ENCODE measurements around the gene INPP1. TPM values are rescaled to one million over a fixed set of nuclear protein-coding genes. Genes with fewer than 3 reads are reported as not detected.

Gene INPP1
- total RNA-seq, 1 experiment from 2014 or later: 9.5 TPM

- no peaks in the 10 kb centered on the region for H3K27me3 ChIP-seq (ENCODE audit: insufficient read depth, low read depth)
- no peaks in the 10 kb centered on the region for H3K9me3 ChIP-seq (ENCODE audit: insufficient read depth, low read depth)
- H3K9me2 ChIP-seq (ENCODE audit: insufficient read depth): no peaks in the 10 kb centered on the region
- BruUV-seq (replicated peaks): no TSS peak
- no peaks in the 10 kb centered on the region for H3K36me3 ChIP-seq (ENCODE audit: low read depth)
- no peaks in the 10 kb centered on the region for H3K4me1 ChIP-seq (replicated peaks; ENCODE audit: insufficient read depth)
- no peak overlapping the region for H2AFZ ChIP-seq
- ChIA-PET POLR2A (ENCODE audit: unreplicated experiment) (no interaction called here), CTCF (no interaction called here)
- no peak overlapping the region for H3K27ac ChIP-seq
- no peak for DNase-seq
- H3K79me2 ChIP-seq (ENCODE audit: low read depth): no peaks in the 10 kb centered on the region
- no peak for TF ChIP-seq EZH2 (IDR thresholded peaks at IDR 0.05; ENCODE audit: low read depth)
- no peak overlapping the region for H3K4me3 ChIP-seq
- no peak overlapping the region for H3K4me2 ChIP-seq
- no peaks in the 10 kb centered on the region for H3F3A ChIP-seq (ENCODE audit: insufficient read depth, low read depth)
- no peaks in the 10 kb centered on the region for H4K20me1 ChIP-seq (ENCODE audit: insufficient read depth)
- intact Hi-C loops (cut with micrococcal nuclease; ENCODE audit: unreplicated experiment): no loop called here
These were observed 8.6 kb downstream of the INPP1 start for GRCh38 chr2:190351955-190352354.

- Histone ChIP-seq H3K4me3 (no peak overlapping the region), H4K20me1 (ENCODE audit: insufficient read depth) (no peaks in the 10 kb centered on the region), H3K27me3 (ENCODE audit: insufficient read depth, low read depth) (no peaks in the 10 kb centered on the region), H3K36me3 (ENCODE audit: low read depth) (no peaks in the 10 kb centered on the region), H3K4me1 (replicated peaks; ENCODE audit: insufficient read depth) (no peaks in the 10 kb centered on the region), H3K79me2 (ENCODE audit: low read depth) (no peaks in the 10 kb centered on the region), H3K9me2 (ENCODE audit: insufficient read depth) (no peaks in the 10 kb centered on the region), H3F3A (ENCODE audit: insufficient read depth, low read depth) (no peaks in the 10 kb centered on the region), H3K9me3 (ENCODE audit: insufficient read depth, low read depth) (no peaks in the 10 kb centered on the region), H3K4me2 (no peak overlapping the region), H2AFZ (no peak overlapping the region), H3K27ac (no peak overlapping the region)
- no peak for DNase-seq
- CTCF ChIA-PET: no interaction called here
- POLR2A ChIA-PET (ENCODE audit: unreplicated experiment): no interaction called here
- TF ChIP-seq CTCF (conservative IDR thresholded peaks at IDR 0.05) (no peak), EZH2 (IDR thresholded peaks at IDR 0.05; ENCODE audit: low read depth) (no peak)
- intact Hi-C loops (cut with micrococcal nuclease; ENCODE audit: unreplicated experiment): no loop called here
- no TSS peak for BruUV-seq (replicated peaks)
These were observed 9.5 kb downstream of the INPP1 start for GRCh38 chr2:190352668-190353536.

- intact Hi-C loops (cut with micrococcal nuclease; ENCODE audit: unreplicated experiment): no loop called here
- ChIA-PET CTCF (no interaction called here), POLR2A (ENCODE audit: unreplicated experiment) (no interaction called here)
- Histone ChIP-seq H2AFZ (no peak overlapping the region), H3K9me3 (ENCODE audit: insufficient read depth, low read depth) (no peaks in the 10 kb centered on the region), H3K9me2 (ENCODE audit: insufficient read depth) (no peaks in the 10 kb centered on the region), H3K27me3 (ENCODE audit: insufficient read depth, low read depth) (no peaks in the 10 kb centered on the region), H3K36me3 (ENCODE audit: low read depth) (no peaks in the 10 kb centered on the region), H3F3A (ENCODE audit: insufficient read depth, low read depth) (no peaks in the 10 kb centered on the region), H3K4me1 (replicated peaks; ENCODE audit: insufficient read depth) (no peaks in the 10 kb centered on the region), H4K20me1 (ENCODE audit: insufficient read depth) (no peaks in the 10 kb centered on the region), H3K79me2 (ENCODE audit: low read depth) (no peaks in the 10 kb centered on the region), H3K27ac (no peak overlapping the region), H3K4me2 (no peak overlapping the region), H3K4me3 (no peak overlapping the region)
- DNase-seq: no peak
- no TSS peak for BruUV-seq (replicated peaks)
- TF ChIP-seq EZH2 (IDR thresholded peaks at IDR 0.05; ENCODE audit: low read depth) (no peak), CTCF (conservative IDR thresholded peaks at IDR 0.05) (no peak)
These were observed 10.1 kb downstream of the INPP1 start for GRCh38 chr2:190353537-190353899.
